LHCN-M2 (cell line): ENCODE data around the gene DDI1. TPM values are rescaled to one million over a fixed set of nuclear protein-coding genes. Genes with fewer than 3 reads are reported as not detected.

Source experiments
- DNase-seq: peaks from one replicate; pipeline ENCODE4 v3.0.0-alpha.2; 2012; ENCODE audit warnings: low read depth
- total RNA-seq: library from RNA; depleted of rRNA; stranded (reverse); fragments of >200 nt; gene quantifications from 2 replicates; pipeline ENCODE4 v1.2.3, GENCODE V29; 2014; rRNA removed

DDI1 gene
- total RNA-seq, 1 experiment from 2014 or later = not detected

- no peak for DNase-seq
These were observed 41.8 kb downstream of the DDI1 start for GRCh38 chr11:104078245-104078644.

GRCh38 chr11:104078995-104079394 lies 42.6 kb downstream of the DDI1 start:
- DNase-seq = no peak

GRCh38 chr11:104086621-104087020 lies 50.2 kb downstream of the DDI1 start:
- no peak for DNase-seq

Other genes with a start within 250 kb of the DDI1 start
- gene PDGFD, start 127.5 kb downstream of the DDI1 start, total RNA-seq = under 0.01 TPM in 1 of 2 replicates, not detected in the other